ENCODE measurements around the gene HIPK2. TPM values are rescaled to one million over a fixed set of nuclear protein-coding genes. Genes with fewer than 3 reads are reported as not detected.

The HIPK2 gene
- total RNA-seq, 2 donors from 2014 or later: 54.4 to 72.7 TPM

GRCh38 chr7:139658908-139659675 lies 118.7 kb downstream of the HIPK2 start:
- intact Hi-C loops (cut with DNase I): no loop called here
- peaks cover 26% of the 10 kb centered on the region for H3K4me1 ChIP-seq (replicated peaks)

DNA sequence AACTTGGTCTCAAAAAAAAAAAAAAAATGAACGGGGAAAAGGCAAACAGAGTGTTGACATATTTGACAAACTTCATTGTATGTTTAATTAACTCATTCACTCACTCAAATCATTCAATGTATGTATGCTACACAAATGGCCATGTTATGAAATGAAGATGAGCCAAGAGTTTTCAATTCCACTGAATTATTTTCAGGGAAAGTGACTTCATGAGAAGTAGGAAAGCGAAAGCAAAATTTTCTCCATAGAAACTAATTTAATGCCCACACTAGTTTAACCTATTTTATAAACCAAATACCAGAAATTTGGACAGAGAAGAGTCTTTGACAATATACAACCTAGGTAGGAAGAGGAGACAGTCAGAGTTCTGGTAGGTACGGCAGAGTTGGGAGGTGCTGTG lies 119.5 kb downstream of the HIPK2 start:
- DNase-seq (ENCODE audit: low spot score): no peak
- Histone ChIP-seq H3K27me3 (replicated peaks; ENCODE audit: insufficient read depth) (no peaks in the 10 kb centered on the region), H3K27ac (peak overlapping the region; percentile 31 to 75), H3K4me1 (replicated peaks) (peaks cover 26% of the 10 kb centered on the region), H3K36me3 (no peaks in the 10 kb centered on the region), H3K4me3 (no peak overlapping the region), H3K9me3 (no peaks in the 10 kb centered on the region)
- no peak for TF ChIP-seq POLR2A (IDR thresholded peaks at IDR 0.05)
- no peak for TF ChIP-seq CTCF (IDR thresholded peaks at IDR 0.05)
- no peak for TF ChIP-seq POLR2AphosphoS5 (IDR thresholded peaks at IDR 0.05)
- intact Hi-C loops (cut with DNase I): no loop called here
- WGBS: 59% methylated on average over 3 of the region's 3 CpGs

More at GRCh38 chr7:139658908-139659675, 118.7 kb downstream of the HIPK2 start:
- TF ChIP-seq CTCF (IDR thresholded peaks at IDR 0.05) (no peak), POLR2A (IDR thresholded peaks at IDR 0.05) (no peak), POLR2AphosphoS5 (IDR thresholded peaks at IDR 0.05) (no peak)
- Histone ChIP-seq H3K4me3 (no peak overlapping the region), H3K9me3 (no peaks in the 10 kb centered on the region), H3K27ac (peak overlapping the region; percentile 31 to 75), H3K27me3 (replicated peaks; ENCODE audit: insufficient read depth) (no peaks in the 10 kb centered on the region), H3K36me3 (no peaks in the 10 kb centered on the region)
- 65% methylated on average over 14 of the region's 14 CpGs for WGBS
- DNase-seq (ENCODE audit: low spot score): no peak

DNA sequence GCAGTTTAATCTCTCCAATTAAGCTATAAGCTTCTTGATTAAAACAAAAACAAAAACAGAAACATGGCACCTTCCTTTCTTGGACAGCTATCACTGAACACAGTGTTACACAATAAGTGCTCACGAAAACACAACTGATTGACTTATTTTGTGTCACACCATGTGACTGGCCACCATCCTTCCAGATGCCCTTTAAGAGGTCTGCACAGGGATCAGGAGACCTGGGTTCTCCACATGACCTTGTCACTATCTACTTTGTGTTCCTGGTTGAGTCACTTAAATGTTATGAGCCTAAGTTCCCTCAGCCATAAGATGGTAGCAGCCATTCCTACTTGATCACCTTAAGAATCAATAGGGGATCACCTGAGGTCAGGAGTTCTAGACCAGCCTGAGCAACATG lies 120.1 kb downstream of the HIPK2 start:
- intact Hi-C loops (cut with DNase I): no loop called here
- H3K4me3 ChIP-seq: no peak overlapping the region
- H3K27ac ChIP-seq: peak overlapping the region in 1 of 2 donors; percentile 75
- H3K36me3 ChIP-seq: no peaks in the 10 kb centered on the region
- H3K4me1 ChIP-seq (replicated peaks): peaks cover 26% of the 10 kb centered on the region
- no peak for DNase-seq (ENCODE audit: low spot score)
- WGBS: 97% methylated on average over 1 of the region's 1 CpG
- TF ChIP-seq POLR2A (IDR thresholded peaks at IDR 0.05) (no peak), CTCF (IDR thresholded peaks at IDR 0.05) (no peak), POLR2AphosphoS5 (IDR thresholded peaks at IDR 0.05) (no peak)
- H3K27me3 ChIP-seq (replicated peaks; ENCODE audit: insufficient read depth): no peaks in the 10 kb centered on the region
- H3K9me3 ChIP-seq: no peaks in the 10 kb centered on the region

GRCh38 chr7:139656387-139656786 lies 121.4 kb downstream of the HIPK2 start:
- Histone ChIP-seq H3K4me1 (replicated peaks) (peaks cover 24% of the 10 kb centered on the region), H3K27me3 (replicated peaks; ENCODE audit: insufficient read depth) (no peaks in the 10 kb centered on the region), H3K9me3 (no peaks in the 10 kb centered on the region), H3K36me3 (no peaks in the 10 kb centered on the region), H3K4me3 (no peak overlapping the region), H3K27ac (no peak overlapping the region)
- TF ChIP-seq POLR2AphosphoS5 (IDR thresholded peaks at IDR 0.05) (no peak), POLR2A (IDR thresholded peaks at IDR 0.05) (no peak), CTCF (IDR thresholded peaks at IDR 0.05) (no peak)
- intact Hi-C loops (cut with DNase I): no loop called here
- no peak for DNase-seq (ENCODE audit: low spot score)
- 71% methylated on average over 6 of the region's 6 CpGs for WGBS

GRCh38 chr7:139655305-139655704 lies 122.5 kb downstream of the HIPK2 start:
- peaks cover 14% of the 10 kb centered on the region for H3K4me1 ChIP-seq (replicated peaks)
- intact Hi-C loops (cut with DNase I): no loop called here

More at GRCh38 chr7:139655305-139655704, 122.5 kb downstream of the HIPK2 start:
- Histone ChIP-seq H3K4me3 (no peak overlapping the region), H3K9me3 (no peaks in the 10 kb centered on the region), H3K27ac (peak overlapping the region; percentile 2 to 11), H3K27me3 (replicated peaks; ENCODE audit: insufficient read depth) (no peaks in the 10 kb centered on the region), H3K36me3 (no peaks in the 10 kb centered on the region)
- TF ChIP-seq CTCF (IDR thresholded peaks at IDR 0.05) (no peak), POLR2AphosphoS5 (IDR thresholded peaks at IDR 0.05) (no peak), POLR2A (IDR thresholded peaks at IDR 0.05) (no peak)
- DNase-seq (ENCODE audit: low spot score): no peak
- 40% methylated on average over 8 of the region's 8 CpGs for WGBS
